ENCODE results near the gene ALKBH7. TPM values are rescaled to one million over a fixed set of nuclear protein-coding genes. Genes with fewer than 3 reads are reported as not detected.
"Not testable (repeated sequence)": the region's sequence is repeated elsewhere in the genome, so short reads cannot be mapped to it uniquely, and the experiment has no call there.

Gene ALKBH7
- total and polyA plus RNA-seq, 5 donors from 2014 or later = 47.4 to 102 (median 90.7) TPM

GRCh38 chr19:6393074-6393982 is 20.7 kb downstream of the ALKBH7 start, which contains the start of gene GTF2F1:
TSS of gene GTF2F1 (minus strand) at chr19:6393164. CDS start at chr19:6392995, 169 bp downstream.
- no peaks in the 10 kb centered on the region for H3K27me3 ChIP-seq (ENCODE audit: control insufficient read depth, insufficient read depth, low read length)
- H3K9me3 ChIP-seq (ENCODE audit: control insufficient read depth in 2 of 2, low read length in 2 of 2) = no peaks in the 10 kb centered on the region
- H3K4me1 Mint-ChIP-seq = peaks cover 4 to 31% (median 19%) of the 10 kb centered on the region in 4 donors
- H3K27ac Mint-ChIP-seq = peak within 1 kb of the TSS; percentile 97 to 99 (median 98)
- peaks cover 10% of the 10 kb centered on the region for H3K27me3 Mint-ChIP-seq
- peaks cover 7% of the 10 kb centered on the region for H3K36me3 ChIP-seq (ENCODE audit: control insufficient read depth, insufficient read depth, low read length)
- peak within 1 kb of the TSS; percentile 97 for H3K27ac ChIP-seq (ENCODE audit: insufficient read depth, low read length, poor library complexity, severe bottlenecking)
- ATAC-seq (ENCODE audit: low read depth in 2 of 2) = peak; percentile 87 to 88
- peaks cover 16% of the 10 kb centered on the region for H3K4me1 ChIP-seq (ENCODE audit: control insufficient read depth, insufficient read depth, low read length, poor library complexity, severe bottlenecking)
- H3K4me3 Mint-ChIP-seq = peak within 1 kb of the TSS; percentile 96 to 97 (median 96)
- peak within 1 kb of the TSS; percentile 83 for H3K4me3 ChIP-seq (ENCODE audit: low read depth, low read length)
- DNase-seq = peak; percentile 91 to 94 (median 91)
- peaks cover 5% of the 10 kb centered on the region for H3K36me3 Mint-ChIP-seq
- H3K9me3 Mint-ChIP-seq = peaks cover 0 to 2% (median 0%) of the 10 kb centered on the region in 7 donors

GRCh38 chr19:6393983-6394412 is 21.4 kb downstream of the ALKBH7 start:
- Histone ChIP-seq H3K4me3 (ENCODE audit: low read depth, low read length) (peak overlapping the region; percentile 83), H3K27me3 (ENCODE audit: control insufficient read depth, insufficient read depth, low read length) (no peaks in the 10 kb centered on the region), H3K4me1 (ENCODE audit: control insufficient read depth, insufficient read depth, low read length, poor library complexity, severe bottlenecking) (peaks cover 16% of the 10 kb centered on the region), H3K9me3 (ENCODE audit: control insufficient read depth in 2 of 2, low read length in 2 of 2) (no peaks in the 10 kb centered on the region), H3K36me3 (ENCODE audit: control insufficient read depth, insufficient read depth, low read length) (peaks cover 5% of the 10 kb centered on the region), H3K27ac (ENCODE audit: insufficient read depth, low read length, poor library complexity, severe bottlenecking) (peak overlapping the region; percentile 97)
- Mint-ChIP-seq H3K27ac (peak overlapping the region in 2 of 3 donors; percentile 97 to 98), H3K4me1 (peaks cover 4 to 28% (median 19%) of the 10 kb centered on the region in 4 donors), H3K4me3 (peak overlapping the region; percentile 96 to 97 (median 96)), H3K36me3 (peaks cover 3% of the 10 kb centered on the region), H3K9me3 (peaks cover 0 to 2% (median 0%) of the 10 kb centered on the region in 7 donors), H3K27me3 (peaks cover 10% of the 10 kb centered on the region)
- DNase-seq = peak in 1 of 3 donors; percentile 83
- ATAC-seq (ENCODE audit: low read depth in 2 of 2) = no peak

GRCh38 chr19:6394831-6395230 is 22.2 kb downstream of the ALKBH7 start:
- DNase-seq (no peak), ATAC-seq (ENCODE audit: low read depth in 2 of 2) (no peak)
- Histone ChIP-seq H3K9me3 (ENCODE audit: control insufficient read depth in 2 of 2, low read length in 2 of 2) (no peaks in the 10 kb centered on the region), H3K4me3 (ENCODE audit: low read depth, low read length) (no peak overlapping the region), H3K27ac (ENCODE audit: insufficient read depth, low read length, poor library complexity, severe bottlenecking) (no peak overlapping the region), H3K36me3 (ENCODE audit: control insufficient read depth, insufficient read depth, low read length) (no peaks in the 10 kb centered on the region), H3K4me1 (ENCODE audit: control insufficient read depth, insufficient read depth, low read length, poor library complexity, severe bottlenecking) (peaks cover 16% of the 10 kb centered on the region), H3K27me3 (ENCODE audit: control insufficient read depth, insufficient read depth, low read length) (no peaks in the 10 kb centered on the region)
- H3K27ac Mint-ChIP-seq = peak overlapping the region; percentile 33 to 98 (median 56)
- H3K36me3 Mint-ChIP-seq = peaks cover 3% of the 10 kb centered on the region
- H3K4me1 Mint-ChIP-seq = peaks cover 4 to 28% (median 18%) of the 10 kb centered on the region in 4 donors
- H3K9me3 Mint-ChIP-seq = peaks cover 0 to 2% (median 0%) of the 10 kb centered on the region in 7 donors
- peak overlapping the region; percentile 22 to 96 (median 62) for H3K4me3 Mint-ChIP-seq
- H3K27me3 Mint-ChIP-seq = peaks cover 10% of the 10 kb centered on the region

GRCh38 chr19:6396305-6396704 is 23.7 kb downstream of the ALKBH7 start:
- no peaks in the 10 kb centered on the region for H3K36me3 ChIP-seq (ENCODE audit: control insufficient read depth, insufficient read depth, low read length)
- H3K27me3 ChIP-seq (ENCODE audit: control insufficient read depth, insufficient read depth, low read length) = no peaks in the 10 kb centered on the region
- H3K9me3 Mint-ChIP-seq = peaks cover 0 to 1% (median 0%) of the 10 kb centered on the region in 7 donors
- no peaks in the 10 kb centered on the region for H3K9me3 ChIP-seq (ENCODE audit: control insufficient read depth in 2 of 2, low read length in 2 of 2)
- no peak for DNase-seq
- no peaks in the 10 kb centered on the region for H3K36me3 Mint-ChIP-seq
- H3K4me3 ChIP-seq (ENCODE audit: low read depth, low read length) = no peak overlapping the region
- H3K27ac ChIP-seq (ENCODE audit: insufficient read depth, low read length, poor library complexity, severe bottlenecking) = no peak overlapping the region
- peaks cover 16% of the 10 kb centered on the region for H3K4me1 ChIP-seq (ENCODE audit: control insufficient read depth, insufficient read depth, low read length, poor library complexity, severe bottlenecking)
- no peak overlapping the region for H3K4me3 Mint-ChIP-seq
- H3K27me3 Mint-ChIP-seq = peaks cover 10% of the 10 kb centered on the region
- peaks cover 4 to 23% (median 14%) of the 10 kb centered on the region in 4 donors for H3K4me1 Mint-ChIP-seq
- ATAC-seq (ENCODE audit: low read depth in 2 of 2) = no peak
- no peak overlapping the region for H3K27ac Mint-ChIP-seq

GRCh38 chr19:6400062-6400944 is 27.7 kb downstream of the ALKBH7 start:
- H3K9me3 Mint-ChIP-seq; H3K36me3 Mint-ChIP-seq; H3K4me3 ChIP-seq (ENCODE audit: low read depth, low read length); H3K4me1 Mint-ChIP-seq; H3K27me3 ChIP-seq (ENCODE audit: control insufficient read depth, insufficient read depth, low read length); DNase-seq; H3K27me3 Mint-ChIP-seq; H3K9me3 ChIP-seq (ENCODE audit: control insufficient read depth in 2 of 2, low read length in 2 of 2); H3K36me3 ChIP-seq (ENCODE audit: control insufficient read depth, insufficient read depth, low read length); H3K4me1 ChIP-seq (ENCODE audit: control insufficient read depth, insufficient read depth, low read length, poor library complexity, severe bottlenecking); H3K27ac Mint-ChIP-seq; ATAC-seq (ENCODE audit: low read depth in 2 of 2); H3K27ac ChIP-seq (ENCODE audit: insufficient read depth, low read length, poor library complexity, severe bottlenecking): not testable (repeated sequence)
- peak overlapping the region in 1 of 4 donors; percentile 31 for H3K4me3 Mint-ChIP-seq

GRCh38 chr19:6402058-6402457 is 29.5 kb downstream of the ALKBH7 start:
- Histone ChIP-seq H3K4me3 (ENCODE audit: low read depth, low read length) (no peak overlapping the region), H3K9me3 (ENCODE audit: control insufficient read depth in 2 of 2, low read length in 2 of 2) (no peaks in the 10 kb centered on the region), H3K27ac (ENCODE audit: insufficient read depth, low read length, poor library complexity, severe bottlenecking) (no peak overlapping the region), H3K36me3 (ENCODE audit: control insufficient read depth, insufficient read depth, low read length) (no peaks in the 10 kb centered on the region), H3K4me1 (ENCODE audit: control insufficient read depth, insufficient read depth, low read length, poor library complexity, severe bottlenecking) (no peaks in the 10 kb centered on the region), H3K27me3 (ENCODE audit: control insufficient read depth, insufficient read depth, low read length) (no peaks in the 10 kb centered on the region)
- ATAC-seq (ENCODE audit: low read depth in 2 of 2) (no peak), DNase-seq (no peak)
- no peaks in the 10 kb centered on the region for H3K36me3 Mint-ChIP-seq
- H3K4me1 Mint-ChIP-seq = no peaks in the 10 kb centered on the region
- no peaks in the 10 kb centered on the region for H3K9me3 Mint-ChIP-seq
- no peak overlapping the region for H3K27ac Mint-ChIP-seq
- no peak overlapping the region for H3K4me3 Mint-ChIP-seq
- H3K27me3 Mint-ChIP-seq = no peaks in the 10 kb centered on the region

GRCh38 chr19:6402837-6403608 is 30.4 kb downstream of the ALKBH7 start:
- Histone ChIP-seq H3K27me3 (ENCODE audit: control insufficient read depth, insufficient read depth, low read length) (no peaks in the 10 kb centered on the region), H3K36me3 (ENCODE audit: control insufficient read depth, insufficient read depth, low read length) (no peaks in the 10 kb centered on the region), H3K4me1 (ENCODE audit: control insufficient read depth, insufficient read depth, low read length, poor library complexity, severe bottlenecking) (no peaks in the 10 kb centered on the region), H3K27ac (ENCODE audit: insufficient read depth, low read length, poor library complexity, severe bottlenecking) (no peak overlapping the region), H3K4me3 (ENCODE audit: low read depth, low read length) (no peak overlapping the region), H3K9me3 (ENCODE audit: control insufficient read depth in 2 of 2, low read length in 2 of 2) (no peaks in the 10 kb centered on the region)
- Mint-ChIP-seq H3K36me3 (no peaks in the 10 kb centered on the region), H3K27me3 (no peaks in the 10 kb centered on the region), H3K27ac (no peak overlapping the region), H3K4me1 (no peaks in the 10 kb centered on the region), H3K4me3 (peak overlapping the region in 1 of 4 donors; percentile 7), H3K9me3 (no peaks in the 10 kb centered on the region)
- DNase-seq (no peak), ATAC-seq (ENCODE audit: low read depth in 2 of 2) (no peak)
